Activated CD8-positive, alpha-beta memory T cell treated with anti-CD3 and anti-CD28 coated beads for 36 hours (primary cell): Measurements from ENCODE around the gene SH3BP5. TPM values are rescaled to one million over a fixed set of nuclear protein-coding genes. Genes with fewer than 3 reads are reported as not detected.

Experiments
- CTCF ChIA-PET: fragments of 350-600 bp; sonication (Branson Sonifier 250); formaldehyde crosslinking; loops from one replicate; lab custom pipeline; 2021; ENCODE audit warnings: antibody characterized with exemption; lab: Charles Lee
- POLR2A ChIA-PET: fragments of 350-600 bp; sonication (Branson Sonifier 250); formaldehyde crosslinking; loops from one replicate; lab custom pipeline; 2021; ENCODE audit warnings: antibody characterized with exemption; lab: Charles Lee
- total RNA-seq, 2 experiments: library from RNA; stranded (reverse); gene quantifications; one replicate each; pipeline ENCODE4 v1.2.3, GENCODE V29; 2021

SH3BP5 gene
- total RNA-seq, 2 experiments from 2014 or later, result 8.5 to 8.6 TPM

DNA sequence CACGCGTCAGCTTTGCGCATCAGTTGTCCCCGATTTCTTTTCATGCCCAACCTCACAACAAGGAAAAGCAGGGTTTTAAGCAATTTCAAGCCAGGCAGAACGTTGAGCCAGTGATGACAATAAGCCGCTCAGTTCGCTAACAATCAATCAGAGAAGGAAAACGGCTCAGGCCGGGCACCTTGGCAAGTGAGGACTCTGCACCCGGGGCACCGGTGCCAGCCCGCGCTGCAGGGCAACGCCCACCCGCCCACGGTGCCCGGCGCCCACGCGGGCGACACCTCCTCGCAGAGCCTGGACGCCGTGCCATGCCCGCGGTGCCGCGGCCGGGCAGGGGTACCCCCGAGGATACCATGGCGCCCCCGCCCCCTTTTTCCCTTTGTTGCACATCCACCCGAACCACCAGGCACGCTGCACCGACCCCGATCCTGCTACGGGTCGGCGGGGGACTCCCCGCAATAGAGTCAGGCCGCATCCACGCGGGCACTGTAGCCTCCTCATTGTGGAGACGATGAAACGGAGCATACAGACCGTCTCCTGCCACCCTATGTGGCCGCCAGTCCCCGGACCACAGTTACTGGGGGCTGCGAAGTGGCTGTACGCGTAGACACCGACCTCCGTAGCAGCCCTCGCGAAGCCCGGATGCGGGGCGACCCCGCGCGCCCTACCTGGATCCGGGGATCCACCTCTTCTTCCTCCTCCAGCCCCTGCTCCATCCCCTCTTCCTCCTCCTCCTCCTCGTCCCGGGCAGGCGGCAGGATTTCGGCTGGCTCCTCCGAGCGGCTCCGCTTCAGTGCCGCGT, 581 bp downstream of the SH3BP5 start:
- ChIA-PET CTCF (interaction anchor here (0.7 to 8.6 kb wide), 21 partner anchors 8 to 64 kb away, joined by 3 to 102 read pairs (median 4); no protein-coding TSS in a partner anchor), POLR2A (interaction anchor here (1.1 to 1.9 kb wide), 2 partner anchors 30 to 64 kb away, joined by 6 to 7 read pairs; no protein-coding TSS in a partner anchor)

DNA sequence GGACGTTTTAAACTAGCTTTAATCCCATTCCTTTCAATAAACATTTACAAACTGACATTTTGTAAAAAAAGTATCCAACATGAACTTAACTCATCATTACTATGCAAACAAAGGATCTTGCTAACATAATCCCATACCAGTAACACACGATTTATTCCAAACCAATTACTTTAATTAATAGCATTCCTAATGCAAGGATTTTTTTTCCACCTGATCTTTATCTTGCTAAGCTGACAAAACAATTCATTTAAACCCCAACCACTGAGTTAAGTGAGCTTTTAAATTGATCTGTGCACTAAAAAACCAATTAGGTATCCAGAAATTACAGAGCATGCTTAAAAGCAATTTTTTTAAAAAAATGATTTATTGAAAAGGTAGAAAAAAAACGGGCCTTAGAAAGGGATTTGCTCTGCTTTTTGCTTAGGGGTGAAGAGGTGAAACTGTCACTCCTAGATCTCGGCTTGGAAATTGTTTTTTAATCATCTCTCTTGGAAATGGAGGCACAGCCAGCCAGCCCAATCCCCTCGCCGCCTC, 1.2 kb downstream of the SH3BP5 start:
- ChIA-PET POLR2A (interaction anchor here (0.6 kb wide), 1 partner anchor 13 kb away, joined by 3 read pairs; no protein-coding TSS in a partner anchor), CTCF (interaction anchor here (0.8 to 8.6 kb wide), 6 partner anchors 13 to 63 kb away, joined by 3 to 102 read pairs (median 4); no protein-coding TSS in a partner anchor)

DNA sequence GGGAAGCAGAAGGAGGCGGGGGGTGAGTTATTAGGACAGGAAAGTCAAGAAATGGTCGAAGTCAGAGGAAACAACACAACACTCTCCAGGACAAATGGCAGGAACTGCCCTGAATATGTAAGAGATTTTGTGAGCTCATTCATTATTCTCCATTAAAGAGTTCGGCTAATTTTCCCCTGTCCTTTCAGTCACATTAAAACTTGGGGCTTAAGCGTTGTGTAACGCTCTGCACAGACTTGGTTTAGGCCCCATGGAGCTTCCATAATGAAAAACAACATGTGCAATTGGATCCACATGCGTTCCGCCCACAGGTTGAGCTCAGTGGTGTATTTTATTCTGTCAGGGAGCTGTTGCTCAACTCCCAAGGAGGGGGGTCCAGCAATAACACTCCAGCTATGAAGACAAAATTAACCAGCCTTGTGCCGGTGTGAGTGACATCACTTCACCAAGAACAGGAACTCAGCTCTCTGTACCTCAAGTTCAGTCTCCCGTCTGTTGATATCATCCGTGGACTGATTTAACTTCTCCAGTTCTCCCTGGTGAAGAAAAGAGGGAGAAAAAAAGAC, 2.3 kb downstream of the SH3BP5 start:
- POLR2A ChIA-PET, result no interaction called here
- CTCF ChIA-PET, result interaction anchor here (0.8 to 8.6 kb wide), 5 partner anchors 12 to 62 kb away, joined by 3 to 102 read pairs (median 3); no protein-coding TSS in a partner anchor

DNA sequence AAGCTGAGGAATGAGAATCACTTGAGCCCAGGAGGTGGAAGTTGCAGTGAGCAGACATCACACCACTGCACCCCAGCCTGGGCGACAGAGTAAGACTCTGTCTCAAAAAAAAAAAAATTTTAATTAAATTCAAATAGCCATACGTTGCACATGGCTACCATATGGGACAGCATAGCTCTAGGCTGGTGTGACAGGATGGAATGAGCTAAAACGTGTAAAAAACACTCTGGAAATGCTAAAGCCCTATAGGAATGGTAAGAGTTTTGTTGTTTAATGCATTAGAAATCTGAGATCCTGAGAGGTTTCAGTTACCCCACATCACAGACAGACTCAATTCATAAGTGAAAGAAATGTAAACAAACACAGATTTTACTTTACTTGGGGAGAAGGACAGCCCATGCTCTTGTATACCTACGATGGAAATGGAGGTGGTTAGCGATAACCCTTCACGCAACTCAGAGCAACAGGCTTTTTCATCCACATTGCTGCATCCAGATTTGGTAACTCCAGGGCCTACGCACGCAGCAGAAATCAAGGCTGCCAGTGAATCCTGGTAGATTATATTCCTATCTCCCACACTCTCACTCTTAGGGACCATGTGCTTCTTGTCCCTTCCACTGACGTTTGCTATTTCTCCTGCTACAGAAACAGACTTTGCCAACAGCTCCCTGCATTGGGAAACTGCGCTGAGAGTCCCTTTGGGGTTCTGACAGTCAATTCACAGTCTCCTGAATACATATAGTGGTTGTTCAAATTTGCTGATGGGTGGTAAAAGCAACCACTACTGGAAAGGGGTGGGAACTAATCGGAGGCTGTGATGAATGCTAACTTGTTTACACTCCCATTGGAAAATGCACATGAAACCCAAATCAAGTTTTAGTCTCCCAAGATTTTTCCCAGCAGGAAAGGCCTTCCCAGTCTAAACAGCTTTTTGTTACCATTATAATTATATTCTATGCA, 3.1 kb downstream of the SH3BP5 start:
- CTCF ChIA-PET, result interaction anchor here (1.0 to 8.6 kb wide), 2 partner anchors 48 to 61 kb away, joined by 3 to 102 read pairs; no protein-coding TSS in a partner anchor
- POLR2A ChIA-PET, result no interaction called here

DNA sequence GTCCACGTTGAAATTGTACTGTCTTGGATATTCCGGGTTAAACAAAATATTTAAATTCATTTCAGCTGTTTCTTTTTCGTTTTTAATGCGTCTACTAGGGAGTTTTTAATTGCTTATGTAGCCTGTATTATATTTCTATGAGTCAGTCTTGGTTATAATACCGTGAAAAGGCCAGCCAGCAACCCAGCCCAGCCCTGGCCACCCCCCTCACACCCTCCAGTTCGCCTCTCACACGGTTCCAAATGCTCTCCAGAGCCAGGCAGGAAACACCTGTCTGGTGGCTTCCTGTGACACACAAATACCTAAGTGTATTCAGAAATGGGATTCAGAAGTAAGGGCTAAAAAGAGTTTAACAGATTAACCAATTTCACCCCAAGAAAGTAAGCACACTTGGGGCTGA, 4.4 kb downstream of the SH3BP5 start:
- CTCF ChIA-PET, result interaction anchor here (1.3 to 8.6 kb wide), 2 partner anchors 53 to 60 kb away, joined by 3 to 102 read pairs; no protein-coding TSS in a partner anchor
- POLR2A ChIA-PET, result no interaction called here

DNA sequence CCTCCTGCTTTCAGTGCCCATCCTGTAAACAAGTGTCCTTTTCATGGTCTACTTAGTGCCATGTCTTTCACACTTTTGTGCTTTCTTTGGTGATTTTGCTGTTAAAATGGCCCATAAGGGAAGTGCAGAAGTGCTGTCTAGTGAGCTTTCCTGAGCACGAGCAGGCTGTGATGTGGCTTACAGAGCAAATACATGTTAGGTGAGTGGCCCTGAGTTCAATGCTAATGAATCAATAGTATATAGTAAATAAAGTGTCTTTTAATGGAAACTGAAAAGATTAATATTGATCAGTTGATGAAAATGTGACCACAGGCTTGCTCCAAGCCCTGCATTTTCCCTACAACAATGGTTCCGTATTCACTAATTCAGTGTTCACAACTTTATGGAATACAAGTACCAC, 5.7 kb downstream of the SH3BP5 start:
- CTCF ChIA-PET, result no interaction called here

DNA sequence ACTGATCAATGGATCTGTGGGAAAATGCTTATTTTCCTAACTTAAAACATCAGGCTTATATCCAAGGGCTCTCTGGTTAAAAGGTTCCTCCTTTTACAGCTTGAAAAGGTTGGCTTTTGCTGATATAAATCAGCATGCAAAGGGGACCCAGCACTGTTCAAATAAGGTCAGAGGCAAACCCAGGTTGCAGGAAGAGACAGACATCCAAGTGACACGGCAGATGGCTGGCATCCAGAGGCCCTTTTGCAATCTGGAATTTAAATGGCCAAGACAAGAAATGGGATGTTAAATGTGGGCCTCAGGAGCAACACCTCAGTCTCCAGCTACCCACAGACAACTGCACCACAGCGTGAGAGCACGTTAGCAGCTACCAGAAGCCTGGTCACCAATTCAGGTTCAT, 6.3 kb downstream of the SH3BP5 start:
- POLR2A ChIA-PET, result no interaction called here

More for the DNA sequence above, 5.7 kb downstream of the SH3BP5 start:
- POLR2A ChIA-PET, result no interaction called here

DNA sequence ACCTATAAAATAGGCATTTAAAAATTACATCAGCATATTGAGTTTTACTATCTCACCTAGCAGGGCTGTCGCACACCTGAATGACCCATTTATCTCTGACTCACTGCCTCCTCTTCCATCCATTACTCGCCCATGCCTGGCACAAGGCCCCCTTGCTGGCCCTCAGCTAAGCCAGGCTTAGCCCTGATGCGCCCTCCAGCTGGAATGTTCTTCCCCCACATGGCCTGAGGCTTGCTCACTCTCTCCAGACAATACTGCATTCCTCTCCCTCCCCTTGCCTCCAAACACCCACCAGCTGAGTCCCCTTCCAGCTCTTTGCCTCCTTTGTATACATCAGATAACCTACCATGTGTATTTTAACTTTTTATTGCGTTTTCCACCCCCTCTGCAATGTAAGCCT, 7.2 kb downstream of the SH3BP5 start:
- ChIA-PET POLR2A (no interaction called here), CTCF (interaction anchor here (1.0 kb wide), 1 partner anchor 57 kb away, joined by 4 read pairs; no protein-coding TSS in a partner anchor)

More for the DNA sequence above, 6.3 kb downstream of the SH3BP5 start:
- CTCF ChIA-PET, result interaction anchor here (1.0 kb wide), 1 partner anchor 58 kb away, joined by 4 read pairs; no protein-coding TSS in a partner anchor

DNA sequence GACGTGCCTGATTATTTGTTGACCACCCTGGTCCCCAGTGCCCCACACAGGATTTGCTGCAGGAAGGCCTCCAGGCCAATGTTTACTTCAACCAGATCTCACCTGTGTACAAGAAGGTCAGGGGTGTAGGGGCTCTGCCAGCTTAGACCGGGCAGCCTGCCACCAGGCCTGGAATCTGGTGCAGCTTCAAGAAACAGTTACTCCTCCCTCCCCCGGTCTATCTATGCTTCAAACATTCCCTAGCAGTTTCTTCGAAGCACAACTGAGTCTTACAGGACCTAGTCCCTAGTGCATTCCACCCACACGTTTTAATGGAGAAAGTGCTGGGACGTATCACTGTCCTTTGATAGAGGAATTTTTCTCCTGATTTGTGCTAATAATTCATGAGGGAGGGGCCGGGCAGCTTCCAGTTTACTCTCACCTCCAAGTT, 8.0 kb downstream of the SH3BP5 start:
- ChIA-PET CTCF (interaction anchor here (0.6 to 1.5 kb wide), 4 partner anchors 8 to 121 kb away, joined by 3 to 7 read pairs (median 4); partner anchors contain the start of gene SH3BP5), POLR2A (no interaction called here)

DNA sequence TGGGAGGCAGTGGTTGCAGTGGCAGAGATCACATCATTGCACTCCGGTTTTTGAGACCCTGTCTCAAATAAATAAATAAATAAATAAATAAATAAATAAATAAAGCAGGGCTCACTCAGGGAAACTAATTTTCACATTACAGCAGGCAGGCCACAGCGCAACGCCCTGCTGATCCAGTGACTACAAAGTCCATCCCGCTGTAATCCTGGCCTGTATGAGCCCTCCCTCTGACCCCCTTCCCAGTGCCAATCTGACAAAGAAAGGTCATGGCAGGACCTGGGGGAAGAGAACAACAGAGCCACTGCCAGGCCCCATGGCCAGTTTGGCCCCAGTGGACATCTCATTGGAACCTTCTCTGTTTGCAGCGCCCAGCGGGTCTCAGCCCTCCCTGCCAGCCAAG, 9.3 kb downstream of the SH3BP5 start:
- ChIA-PET POLR2A (no interaction called here), CTCF (interaction anchor here (1.5 kb wide), 1 partner anchor 9 kb away, joined by 7 read pairs; the partner anchor contains the start of gene SH3BP5)

DNA sequence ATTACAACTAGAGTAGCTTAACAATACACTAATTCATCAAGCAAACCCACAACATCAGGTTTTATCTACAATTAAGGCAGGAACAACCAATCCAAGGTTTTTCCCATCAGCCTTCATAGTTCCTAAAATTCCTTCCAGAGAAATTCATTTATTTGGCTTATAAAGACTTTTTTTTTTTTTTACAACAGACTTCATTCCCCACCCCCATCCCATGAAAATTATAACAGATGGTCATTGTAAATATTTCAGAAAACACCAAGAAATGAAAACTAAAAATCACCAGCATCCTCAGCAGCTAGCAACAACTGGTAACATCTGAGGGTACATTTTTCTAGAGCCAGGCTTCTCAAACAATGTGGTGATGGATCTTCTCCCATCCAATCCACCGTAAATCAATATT, 11.0 kb downstream of the SH3BP5 start:
- ChIA-PET POLR2A (interaction anchor here (1.5 kb wide), 1 partner anchor 11 kb away, joined by 7 read pairs; no protein-coding TSS in a partner anchor), CTCF (interaction anchor here (0.7 to 1.4 kb wide), 4 partner anchors 11 to 83 kb away, joined by 3 to 8 read pairs (median 4); partner anchors contain the start of gene SH3BP5)

DNA sequence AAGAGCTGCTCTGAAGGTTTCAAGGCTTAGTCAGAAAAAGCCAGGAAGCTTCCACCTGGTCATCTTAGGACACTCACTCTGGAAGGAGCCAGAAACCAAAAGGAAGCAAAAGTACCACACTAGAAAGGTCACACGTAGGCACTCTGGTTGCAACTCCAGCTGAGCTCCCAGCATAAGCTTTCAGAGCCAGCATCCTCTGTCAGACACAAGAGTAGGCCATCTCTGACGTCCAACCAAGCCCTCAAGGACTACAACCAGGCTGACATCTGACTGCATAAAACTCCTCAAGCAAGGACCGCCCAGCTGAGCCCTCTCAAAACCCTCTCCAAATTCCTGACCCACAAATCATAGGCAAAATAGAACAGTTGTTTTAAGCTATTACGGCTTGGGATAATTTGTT, 12.8 kb downstream of the SH3BP5 start:
- CTCF ChIA-PET, result no interaction called here
- POLR2A ChIA-PET, result interaction anchor here (1.6 kb wide), 1 partner anchor 42 kb away, joined by 8 read pairs; no protein-coding TSS in a partner anchor

DNA sequence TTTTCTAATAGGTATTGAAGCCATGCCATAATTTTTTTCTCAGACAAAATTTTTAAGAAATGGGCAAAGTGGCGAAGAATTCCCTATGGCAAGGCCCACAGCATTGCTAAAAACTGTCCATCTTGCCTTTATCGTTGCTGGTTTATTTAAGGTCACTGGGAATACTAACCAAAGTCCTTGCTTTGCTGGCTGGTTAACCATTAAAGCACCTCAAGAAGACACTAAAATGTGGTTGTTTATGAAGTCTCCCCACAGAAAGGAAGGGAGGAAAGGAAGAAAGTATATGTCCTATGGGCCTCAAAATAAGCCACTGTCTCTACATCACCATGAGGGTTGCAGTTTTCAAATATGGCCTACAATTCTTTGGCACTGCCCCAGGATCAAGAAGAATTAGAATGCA, 13.2 kb downstream of the SH3BP5 start:
- POLR2A ChIA-PET, result no interaction called here
- CTCF ChIA-PET, result no interaction called here

DNA sequence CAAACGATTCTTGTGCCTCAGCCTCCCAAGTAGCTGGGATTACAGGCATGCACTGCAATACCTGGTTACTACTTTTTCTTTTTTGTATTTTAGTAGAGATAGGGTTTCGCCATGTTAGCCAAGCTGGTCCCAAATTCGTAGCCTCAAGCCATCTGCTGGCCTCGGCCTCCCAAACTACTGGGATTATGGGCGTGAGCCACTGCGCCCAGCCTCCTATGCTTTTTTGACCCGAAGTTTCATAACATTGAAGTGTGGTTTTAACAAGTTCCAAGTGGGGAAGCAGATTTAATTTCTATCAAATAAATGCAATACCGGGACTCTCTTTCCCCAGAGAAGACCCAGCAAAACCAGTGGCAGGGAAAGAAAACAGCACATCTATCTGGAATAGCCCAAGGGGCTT, 13.7 kb downstream of the SH3BP5 start:
- POLR2A ChIA-PET, result no interaction called here
- CTCF ChIA-PET, result interaction anchor here (0.6 to 2.2 kb wide), 4 partner anchors 12 to 51 kb away, joined by 3 to 8 read pairs (median 4); partner anchors contain the start of gene SH3BP5

DNA sequence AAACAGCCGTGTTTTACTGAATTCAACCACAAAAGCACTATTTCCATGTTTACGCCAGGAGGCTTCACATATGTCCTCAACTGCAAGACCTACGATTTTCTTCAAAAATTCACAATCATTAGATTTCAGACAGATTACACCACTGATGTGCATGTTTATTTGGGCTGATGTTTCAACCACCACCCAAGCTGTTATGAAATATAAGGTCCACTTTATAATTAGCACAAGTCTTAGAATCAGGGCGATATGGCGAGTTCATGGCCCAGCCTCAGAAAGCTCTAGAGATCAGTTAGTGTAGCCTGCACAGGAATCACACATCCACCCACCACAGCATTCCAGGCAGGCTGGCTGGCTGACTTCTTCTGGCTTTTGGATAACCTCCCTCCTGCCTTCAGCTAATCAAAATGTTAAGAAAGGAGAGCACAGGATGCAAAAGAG, 15.4 kb downstream of the SH3BP5 start:
- ChIA-PET CTCF (interaction anchor here (1.2 to 2.2 kb wide), 2 partner anchors 15 to 49 kb away, joined by 4 to 8 read pairs; partner anchors contain the start of gene SH3BP5), POLR2A (no interaction called here)

DNA sequence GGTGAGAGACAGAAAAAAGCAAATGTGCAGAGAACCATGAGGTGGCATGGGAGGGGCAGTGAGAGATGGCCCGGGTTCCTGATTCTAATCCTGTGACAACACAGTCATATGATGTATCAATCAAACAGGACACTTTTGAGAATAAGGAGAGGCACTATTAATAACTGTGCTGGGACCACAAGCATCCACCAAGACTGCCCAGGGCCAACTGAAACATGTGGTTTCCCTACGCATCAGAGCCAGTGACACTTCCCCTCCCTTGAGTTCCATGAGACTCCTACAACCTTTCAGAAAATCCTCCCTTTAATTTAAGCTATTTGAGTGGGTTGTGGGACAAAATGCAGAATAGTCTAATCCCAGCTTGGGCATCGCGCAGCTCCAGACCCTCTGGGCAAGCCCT, 17.4 kb downstream of the SH3BP5 start:
- POLR2A ChIA-PET, result no interaction called here
- CTCF ChIA-PET, result interaction anchor here (1.6 kb wide), 1 partner anchor 17 kb away, joined by 3 read pairs; the partner anchor contains the start of gene SH3BP5

DNA sequence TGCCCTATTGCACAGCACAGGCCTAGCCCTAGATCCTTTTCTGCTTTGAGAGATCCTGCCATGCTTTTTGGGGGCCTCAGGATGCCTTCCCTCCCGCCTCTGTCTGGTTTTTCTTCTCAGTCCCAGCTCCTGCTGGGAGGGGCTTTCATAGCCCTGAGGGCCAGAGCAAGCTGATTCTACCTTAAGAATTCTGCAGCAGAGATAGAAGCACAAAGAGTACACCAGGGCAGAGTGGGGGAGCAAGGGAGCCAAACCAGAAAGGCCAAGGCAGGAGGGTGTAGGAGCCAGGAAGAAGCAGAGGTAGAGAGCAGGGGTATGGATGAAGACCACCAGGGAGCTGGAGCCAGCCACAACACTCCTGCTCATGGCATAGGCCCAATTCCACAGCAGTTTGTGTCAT, 18.1 kb downstream of the SH3BP5 start:
- ChIA-PET CTCF (interaction anchor here (1.6 kb wide), 1 partner anchor 18 kb away, joined by 3 read pairs; the partner anchor contains the start of gene SH3BP5), POLR2A (no interaction called here)

DNA sequence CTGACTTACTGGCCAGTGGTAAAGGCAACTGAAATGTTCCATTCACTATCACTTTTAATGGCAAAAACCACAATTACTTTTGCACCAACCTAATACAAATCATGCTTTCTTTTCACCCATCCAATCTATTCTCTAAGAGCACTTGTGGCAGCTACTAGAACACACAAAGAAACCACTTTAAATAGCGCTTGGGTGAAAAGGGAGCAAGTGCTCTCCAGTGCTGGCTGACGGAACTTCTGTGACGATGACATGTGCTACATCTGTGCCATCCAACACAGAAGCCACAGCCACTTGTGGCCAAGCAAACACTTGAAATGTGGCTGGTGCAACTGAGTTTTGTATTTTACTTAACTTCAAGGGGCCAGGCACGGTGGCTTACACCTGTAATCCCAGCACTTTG, 18.9 kb downstream of the SH3BP5 start:
- CTCF ChIA-PET, result interaction anchor here (1.3 to 2.2 kb wide), 2 partner anchors 19 to 23 kb away, joined by 3 to 5 read pairs; partner anchors contain the start of gene SH3BP5
- POLR2A ChIA-PET, result no interaction called here
